OCI-LY7 (cell line): ENCODE measurements around the gene CCDC91. TPM values are rescaled to one million over a fixed set of nuclear protein-coding genes. Genes with fewer than 3 reads are reported as not detected.

Experiments used
- BruUV-seq: library from RNA; stranded (reverse); fragments of 400-500 nt; replicated peaks from 2 replicates; lab custom pipeline; 2021; lab: Mats Ljungman, UMichigan
- CTCF ChIA-PET: fragments of 300-600 bp; sonication (Branson Sonifier 250); formaldehyde crosslinking; loops from one replicate; lab custom pipeline; 2022; ENCODE audit warnings: antibody characterized with exemption; ENCODE audit not compliant: unreplicated experiment; lab: Charles Lee
- POLR2A ChIA-PET: fragments of 300-600 bp; sonication (Branson Sonifier 250); formaldehyde crosslinking; loops from one replicate; lab custom pipeline; 2022; ENCODE audit warnings: antibody characterized with exemption; lab: Charles Lee
- DNase-seq: peaks from one replicate; pipeline ENCODE4 v3.0.0-alpha.2; 2015; ENCODE audit warnings: low spot score
- H2AFZ ChIP-seq: fragments of 200-600 bp; sonication (generic), shearing (Covaris generic); 2 replicates; pipeline ENCODE4 v1.6.1; 2014; ENCODE audit warnings: mild to moderate bottlenecking, antibody characterized with exemption, low read length, moderate library complexity
- H3K27ac ChIP-seq: fragments of 200-600 bp; sonication (generic); 2 replicates; pipeline ENCODE4 v1.5.1; 2014; ENCODE audit warnings: mixed run types, low read depth, mild to moderate bottlenecking, moderate library complexity, low read length, inconsistent platforms; ENCODE audit not compliant: poor library complexity, severe bottlenecking
- H3K36me3 ChIP-seq: fragments of 200-600 bp; sonication (generic); 2 replicates; pipeline ENCODE4 v1.6.1; 2014; ENCODE audit warnings: mild to moderate bottlenecking, antibody characterized with exemption, low read length, moderate library complexity, mixed read lengths; ENCODE audit not compliant: insufficient read depth
- H3K4me1 ChIP-seq: fragments of 200-600 bp; sonication (generic); 2 replicates; pipeline ENCODE4 v1.5.1; 2014; ENCODE audit warnings: mild to moderate bottlenecking, low read length; ENCODE audit not compliant: insufficient read depth, poor library complexity, severe bottlenecking
- H3K4me2 ChIP-seq: fragments of 200-600 bp; sonication (generic); 2 replicates; pipeline ENCODE4 v1.6.1; 2014; ENCODE audit warnings: mild to moderate bottlenecking, low read length
- H3K4me3 ChIP-seq: fragments of 200-600 bp; sonication (generic); 2 replicates; pipeline ENCODE4 v1.5.1; 2014; ENCODE audit warnings: mild to moderate bottlenecking, low read depth, low read length; ENCODE audit not compliant: poor library complexity, severe bottlenecking
- H3K79me2 ChIP-seq: fragments of 200-600 bp; sonication (generic); 2 replicates; pipeline ENCODE4 v1.6.1; 2016; ENCODE audit warnings: low read depth, mild to moderate bottlenecking, low read length, moderate library complexity, mixed read lengths; ENCODE audit not compliant: insufficient read depth
- H3K9me2 ChIP-seq: fragments of 200-600 bp; sonication (generic); 2 replicates; pipeline ENCODE4 v1.6.1; 2016; ENCODE audit warnings: mild to moderate bottlenecking, low read length, mixed read lengths; ENCODE audit not compliant: insufficient read depth
- H3K9me3 ChIP-seq: fragments of 200-600 bp; sonication (generic); 2 replicates; pipeline ENCODE4 v1.6.1; 2014; ENCODE audit warnings: mild to moderate bottlenecking, mixed run types, low read length, mixed read lengths
- H4K20me1 ChIP-seq: fragments of 200-600 bp; sonication (generic); 2 replicates; pipeline ENCODE4 v1.6.1; 2014; ENCODE audit warnings: mild to moderate bottlenecking, antibody characterized with exemption, low read length, moderate library complexity, mixed read lengths; ENCODE audit not compliant: insufficient read depth
- CTCF ChIP-seq: fragments of 200-600 bp; sonication (generic); conservative IDR thresholded peaks from 2 replicates; pipeline ENCODE4 v1.5.1; 2014; ENCODE audit warnings: mild to moderate bottlenecking, antibody characterized with exemption, low read length, moderate library complexity, mixed read lengths
- EZH2phosphoT487 ChIP-seq: fragments of 200-600 bp; sonication (generic); IDR thresholded peaks from 2 replicates; pipeline ENCODE4 v1.6.1; 2018; ENCODE audit warnings: low read depth, borderline replicate concordance, mild to moderate bottlenecking, mixed run types, antibody characterized with exemption, low read length, moderate library complexity, mixed read lengths
- intact Hi-C: fragments of 100-400 bp; cut with micrococcal nuclease; formaldehyde crosslinking; loops from one replicate; pipeline ENCODE4 v1.10.0; 2022; ENCODE audit not compliant: unreplicated experiment
- total RNA-seq, 2 experiments: library from RNA; depleted of rRNA in 1 of 2; stranded (reverse); fragments of >200 nt in 1 of 2; shearing (Covaris generic) in 1 of 2; gene quantifications; 2 replicates each; pipeline ENCODE4 v1.2.3, GENCODE V29; 2014 to 2022

CCDC91 gene
- total RNA-seq, 2 experiments from 2014 or later: 15.8 to 23.8 TPM

GRCh38 chr12:28425526-28425925 is 235.3 kb downstream of the CCDC91 start:
- CTCF ChIA-PET: no interaction called here
- DNase-seq: no peak
- no peaks in the 10 kb centered on the region for H3K9me3 ChIP-seq
- H4K20me1 ChIP-seq: no peaks in the 10 kb centered on the region
- no TSS peak for BruUV-seq
- POLR2A ChIA-PET: no interaction called here
- H3K36me3 ChIP-seq: no peaks in the 10 kb centered on the region
- H3K9me2 ChIP-seq: no peaks in the 10 kb centered on the region
- no peak overlapping the region for H3K4me3 ChIP-seq
- H3K27ac ChIP-seq: no peak overlapping the region
- no peak overlapping the region for H2AFZ ChIP-seq
- H3K79me2 ChIP-seq: no peaks in the 10 kb centered on the region
- intact Hi-C loops: no loop called here
- no peaks in the 10 kb centered on the region for H3K4me1 ChIP-seq
- TF ChIP-seq CTCF (no peak), EZH2phosphoT487 (no peak)
- H3K4me2 ChIP-seq: no peak overlapping the region

GRCh38 chr12:28427046-28427445 is 236.8 kb downstream of the CCDC91 start:
- no peaks in the 10 kb centered on the region for H3K9me3 ChIP-seq
- H3K4me2 ChIP-seq: no peak overlapping the region
- no peaks in the 10 kb centered on the region for H3K79me2 ChIP-seq
- no TSS peak for BruUV-seq
- no peak for DNase-seq
- intact Hi-C loops: no loop called here
- POLR2A ChIA-PET: interaction anchor here (1.0 kb wide), 1 partner anchor 8 kb away, joined by 4 read pairs; no protein-coding TSS in a partner anchor
- no peaks in the 10 kb centered on the region for H3K9me2 ChIP-seq
- no peak overlapping the region for H3K4me3 ChIP-seq
- H4K20me1 ChIP-seq: no peaks in the 10 kb centered on the region
- TF ChIP-seq CTCF (no peak), EZH2phosphoT487 (no peak)
- CTCF ChIA-PET: no interaction called here
- no peak overlapping the region for H3K27ac ChIP-seq
- H2AFZ ChIP-seq: no peak overlapping the region
- no peaks in the 10 kb centered on the region for H3K4me1 ChIP-seq
- no peaks in the 10 kb centered on the region for H3K36me3 ChIP-seq

GRCh38 chr12:28440081-28440608 is 249.9 kb downstream of the CCDC91 start:
- POLR2A ChIA-PET: interaction anchor here (0.7 kb wide), 1 partner anchor 54 kb away, joined by 6 read pairs; no protein-coding TSS in a partner anchor

More at GRCh38 chr12:28440081-28440608, 249.9 kb downstream of the CCDC91 start:
- DNase-seq: no peak
- TF ChIP-seq CTCF: no peak
- no peak for TF ChIP-seq EZH2phosphoT487
- intact Hi-C loops: no loop called here
- Histone ChIP-seq H3K9me2 (no peaks in the 10 kb centered on the region), H3K27ac (no peak overlapping the region), H3K4me1 (no peaks in the 10 kb centered on the region), H2AFZ (no peak overlapping the region), H3K4me3 (no peak overlapping the region), H3K79me2 (no peaks in the 10 kb centered on the region), H3K4me2 (no peak overlapping the region), H4K20me1 (no peaks in the 10 kb centered on the region), H3K9me3 (no peaks in the 10 kb centered on the region), H3K36me3 (no peaks in the 10 kb centered on the region)
- CTCF ChIA-PET: no interaction called here
- no TSS peak for BruUV-seq
